ENCODE measurements around the gene PLEKHG4B.
"Not testable (repeated sequence)": the region's sequence is repeated elsewhere in the genome, so short reads cannot be mapped to it uniquely, and the experiment has no call there.

The PLEKHG4B gene

DNA sequence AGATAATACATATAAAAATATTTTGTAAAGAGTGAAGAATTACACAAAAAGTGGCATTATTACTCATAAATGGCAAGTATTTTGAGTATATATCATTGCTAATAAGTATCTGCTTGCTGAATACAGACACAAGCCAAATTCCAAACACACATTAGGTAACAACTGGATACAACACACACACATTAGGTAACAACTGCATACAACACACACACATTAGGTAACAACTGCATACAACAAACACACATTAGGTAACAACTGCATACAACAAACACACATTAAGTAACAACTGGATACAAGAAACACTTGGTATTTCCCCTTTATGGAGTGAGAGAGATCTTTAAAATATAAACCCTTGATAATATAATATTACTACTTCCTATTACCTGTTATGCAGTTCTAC lies 112.5 kb downstream of the PLEKHG4B start:
- no peak for DNase-seq
- no peaks in the 10 kb centered on the region for H3K27me3 Mint-ChIP-seq
- H3K36me3 Mint-ChIP-seq (ENCODE audit: insufficient read depth): peaks cover 38% of the 10 kb centered on the region
- no peak for ATAC-seq (replicated peaks)
- no peak overlapping the region for H3K27ac Mint-ChIP-seq
- no peak overlapping the region for H3K4me3 Mint-ChIP-seq
- no peaks in the 10 kb centered on the region for H3K9me3 Mint-ChIP-seq
- peaks cover 14 to 15% of the 10 kb centered on the region in 2 donors for H3K4me1 Mint-ChIP-seq (ENCODE audit: low read depth in 2 of 2)

- H3K4me1 Mint-ChIP-seq (ENCODE audit: low read depth in 2 of 2): peaks cover 20 to 21% of the 10 kb centered on the region in 2 donors
- H3K36me3 Mint-ChIP-seq (ENCODE audit: insufficient read depth): peaks cover 38% of the 10 kb centered on the region
- DNase-seq (no peak), ATAC-seq (replicated peaks) (no peak)
- H3K4me3 Mint-ChIP-seq: no peak overlapping the region
- no peak overlapping the region for H3K27ac Mint-ChIP-seq
- H3K9me3 Mint-ChIP-seq: no peaks in the 10 kb centered on the region
- no peaks in the 10 kb centered on the region for H3K27me3 Mint-ChIP-seq
Observed at GRCh38 chr5:204966-205670, 113.2 kb downstream of the PLEKHG4B start.

DNA sequence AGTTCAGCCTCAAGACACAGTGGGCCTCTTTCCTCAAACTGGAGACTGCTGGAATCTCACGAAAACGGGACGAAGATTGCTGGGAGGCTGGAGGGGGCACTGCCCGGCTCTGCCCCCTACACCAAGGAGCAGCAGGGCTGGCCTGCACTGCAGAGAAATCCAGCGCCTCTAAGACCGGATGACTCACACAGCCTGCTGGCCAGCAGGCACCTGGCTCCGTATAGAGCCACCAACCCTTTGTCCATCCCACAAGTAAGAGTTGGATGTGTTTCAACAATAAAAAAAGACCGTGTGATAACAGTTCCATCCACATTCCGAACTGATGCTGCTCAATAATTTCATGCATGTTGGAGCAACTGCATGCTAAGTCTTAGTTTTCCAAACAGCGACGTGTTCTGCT lies 114.4 kb downstream of the PLEKHG4B start:
- DNase-seq (no peak), ATAC-seq (replicated peaks) (no peak)
- no peak overlapping the region for H3K4me3 Mint-ChIP-seq
- peaks cover 22 to 25% of the 10 kb centered on the region in 2 donors for H3K4me1 Mint-ChIP-seq (ENCODE audit: low read depth in 2 of 2)
- H3K36me3 Mint-ChIP-seq (ENCODE audit: insufficient read depth): peaks cover 38% of the 10 kb centered on the region
- no peaks in the 10 kb centered on the region for H3K27me3 Mint-ChIP-seq
- no peak overlapping the region for H3K27ac Mint-ChIP-seq
- no peaks in the 10 kb centered on the region for H3K9me3 Mint-ChIP-seq

DNA sequence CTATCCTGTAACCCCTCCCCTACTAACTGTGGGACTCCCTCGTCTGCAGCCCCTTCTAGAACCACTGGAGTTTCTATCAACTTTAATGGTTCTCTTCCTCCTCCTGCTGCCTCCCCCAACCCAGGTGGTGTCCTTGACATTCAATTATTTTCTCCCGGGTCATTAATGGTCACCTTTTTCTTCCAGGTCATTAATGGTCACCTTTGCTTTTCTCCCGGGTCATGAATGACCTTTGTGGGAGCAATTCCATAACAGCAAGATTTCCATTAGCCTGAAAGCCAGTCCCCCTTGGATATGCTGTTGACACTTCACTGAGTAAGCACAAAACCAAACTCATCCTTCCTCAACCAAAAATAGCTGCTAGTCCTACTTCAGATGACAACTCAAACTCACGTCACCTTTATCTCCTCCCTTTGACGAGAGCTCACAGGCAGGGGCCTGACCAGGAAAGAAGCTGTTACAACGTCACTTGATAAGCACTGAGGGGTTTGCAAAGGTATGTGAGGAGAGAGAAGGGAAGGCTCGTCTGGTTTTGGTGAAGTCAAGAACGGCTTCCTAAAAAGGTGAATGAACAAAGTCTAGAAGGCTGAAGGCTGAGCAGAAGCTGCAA lies 115.1 kb downstream of the PLEKHG4B start:
- ATAC-seq (replicated peaks) (no peak), DNase-seq (no peak)
- Mint-ChIP-seq H3K4me1 (ENCODE audit: low read depth in 2 of 2) (peaks cover 22 to 25% of the 10 kb centered on the region in 2 donors), H3K4me3 (no peak overlapping the region), H3K27me3 (no peaks in the 10 kb centered on the region), H3K9me3 (no peaks in the 10 kb centered on the region), H3K27ac (peak overlapping the region in 1 of 2 donors; percentile 53), H3K36me3 (ENCODE audit: insufficient read depth) (peaks cover 38% of the 10 kb centered on the region)

- peaks cover 22 to 25% of the 10 kb centered on the region in 2 donors for H3K4me1 Mint-ChIP-seq (ENCODE audit: low read depth in 2 of 2)
- no peaks in the 10 kb centered on the region for H3K9me3 Mint-ChIP-seq
- H3K27ac Mint-ChIP-seq: no peak overlapping the region
- H3K4me3 Mint-ChIP-seq: no peak overlapping the region
- DNase-seq (no peak), ATAC-seq (replicated peaks) (no peak)
- H3K27me3 Mint-ChIP-seq: no peaks in the 10 kb centered on the region
- peaks cover 36% of the 10 kb centered on the region for H3K36me3 Mint-ChIP-seq (ENCODE audit: insufficient read depth)
Observed at GRCh38 chr5:207599-207998, 115.6 kb downstream of the PLEKHG4B start.

DNA sequence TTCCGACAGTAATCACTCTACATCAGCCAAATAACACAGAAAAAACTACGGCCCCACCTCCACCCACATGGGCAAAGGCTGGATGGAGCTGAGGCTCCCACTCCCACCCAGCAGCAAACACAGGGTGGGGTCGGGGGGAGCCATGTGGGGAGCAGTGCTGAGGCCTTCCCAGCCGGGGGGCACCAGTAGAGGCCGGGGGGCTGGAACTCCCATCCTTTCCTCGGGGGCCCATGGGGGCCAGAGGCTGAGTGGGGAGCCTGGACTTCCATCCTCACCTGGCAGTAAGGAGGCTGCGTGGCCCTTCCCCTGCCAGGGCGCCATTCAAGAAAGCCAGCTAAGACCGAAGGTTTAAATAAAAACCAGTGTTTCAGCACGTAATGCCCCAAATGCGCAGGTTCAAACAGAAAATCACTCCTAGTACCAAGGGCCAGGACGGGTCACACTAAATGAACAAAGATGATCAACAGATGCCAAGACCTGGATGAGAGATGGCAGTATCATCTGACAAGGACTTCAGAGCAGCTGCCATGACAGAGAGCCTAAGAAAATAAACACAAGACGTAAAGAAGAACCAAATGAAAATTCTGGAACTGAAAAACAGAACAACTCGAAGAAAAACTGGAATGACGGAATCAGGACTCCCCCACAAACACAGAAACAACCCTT lies 116.6 kb downstream of the PLEKHG4B start:
- no peaks in the 10 kb centered on the region for H3K9me3 Mint-ChIP-seq
- H3K27ac Mint-ChIP-seq: peak overlapping the region in 1 of 2 donors; percentile 9
- peaks cover 22 to 25% of the 10 kb centered on the region in 2 donors for H3K4me1 Mint-ChIP-seq (ENCODE audit: low read depth in 2 of 2)
- H3K27me3 Mint-ChIP-seq: no peaks in the 10 kb centered on the region
- H3K36me3 Mint-ChIP-seq (ENCODE audit: insufficient read depth): peaks cover 31% of the 10 kb centered on the region
- DNase-seq (no peak), ATAC-seq (replicated peaks) (no peak)
- H3K4me3 Mint-ChIP-seq: no peak overlapping the region

GRCh38 chr5:213803-214395 lies 121.9 kb downstream of the PLEKHG4B start:
- H3K4me3 Mint-ChIP-seq: peak overlapping the region; percentile 5 to 28
- peak overlapping the region; percentile 51 to 77 for H3K27ac Mint-ChIP-seq
- H3K9me3 Mint-ChIP-seq: no peaks in the 10 kb centered on the region
- H3K4me1 Mint-ChIP-seq (ENCODE audit: low read depth in 2 of 2): peaks cover 32 to 33% of the 10 kb centered on the region in 2 donors
- H3K27me3 Mint-ChIP-seq: no peaks in the 10 kb centered on the region
- ATAC-seq (replicated peaks): no peak
- no peak for DNase-seq
- peaks cover 21% of the 10 kb centered on the region for H3K36me3 Mint-ChIP-seq (ENCODE audit: insufficient read depth)

DNA sequence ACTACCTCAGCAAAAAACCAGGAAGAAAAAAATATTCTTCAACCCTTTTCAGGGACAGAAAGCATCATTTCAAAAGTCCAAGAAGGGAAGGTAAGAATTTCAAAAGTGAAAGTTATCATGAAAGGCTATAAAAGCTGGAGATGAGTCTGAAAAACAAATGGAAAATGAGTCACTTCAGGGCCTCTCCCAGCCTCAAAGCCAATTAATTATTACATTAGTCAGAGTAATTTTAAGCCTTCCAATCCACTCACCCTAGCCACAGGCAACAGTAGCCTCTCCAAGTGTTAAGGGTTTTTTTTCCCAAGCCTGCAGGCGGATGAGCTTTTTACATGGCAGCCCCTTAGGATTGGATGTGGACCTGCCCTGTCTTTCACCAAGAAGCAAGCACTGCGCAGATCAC lies 123.3 kb downstream of the PLEKHG4B start:
- Mint-ChIP-seq H3K27ac (peak overlapping the region in 1 of 2 donors; percentile 77), H3K4me1 (ENCODE audit: low read depth in 2 of 2) (peaks cover 29 to 32% of the 10 kb centered on the region in 2 donors)

GRCh38 chr5:216076-216475 lies 124.1 kb downstream of the PLEKHG4B start:
- Mint-ChIP-seq H3K36me3 (ENCODE audit: insufficient read depth) (peaks cover 29% of the 10 kb centered on the region), H3K27ac (peak overlapping the region in 1 of 2 donors; percentile 67), H3K4me1 (ENCODE audit: low read depth in 2 of 2) (peaks cover 30 to 37% of the 10 kb centered on the region in 2 donors)
- not testable (repeated sequence) for H3K27me3 Mint-ChIP-seq; H3K9me3 Mint-ChIP-seq; H3K4me3 Mint-ChIP-seq; ATAC-seq (replicated peaks); DNase-seq

More for the DNA sequence above, 123.3 kb downstream of the PLEKHG4B start:
- H3K4me3 Mint-ChIP-seq; H3K9me3 Mint-ChIP-seq; ATAC-seq (replicated peaks); H3K27me3 Mint-ChIP-seq; DNase-seq: not testable (repeated sequence)
- H3K36me3 Mint-ChIP-seq (ENCODE audit: insufficient read depth): peaks cover 29% of the 10 kb centered on the region

GRCh38 chr5:217494-218456 lies 125.8 kb downstream of the PLEKHG4B start, which contains the start of the genes CCDC127 and SDHA:
CCDC127 (minus strand) TSS chr5:218153; CDS start chr5:216849, 1,304 bp downstream.
SDHA (plus strand) TSS chr5:218320; CDS start chr5:218356, 36 bp downstream.
- Mint-ChIP-seq H3K36me3 (ENCODE audit: insufficient read depth) (peaks cover 31% of the 10 kb centered on the region), H3K4me1 (ENCODE audit: low read depth in 2 of 2) (peaks cover 39 to 51% of the 10 kb centered on the region in 2 donors), H3K27ac (peak within 1 kb of the TSS; percentile 94 to 96), H3K4me3 (peak within 1 kb of the TSS; percentile 92)
- H3K27me3 Mint-ChIP-seq, H3K9me3 Mint-ChIP-seq: not testable (repeated sequence)
- DNase-seq (peak; percentile 98 to 99 (median 98)), ATAC-seq (replicated peaks) (peak; percentile 83)

GRCh38 chr5:218457-219291 lies 126.7 kb downstream of the PLEKHG4B start:
- Mint-ChIP-seq H3K36me3 (ENCODE audit: insufficient read depth) (peaks cover 31% of the 10 kb centered on the region), H3K4me1 (ENCODE audit: low read depth in 2 of 2) (peaks cover 46 to 58% of the 10 kb centered on the region in 2 donors), H3K27me3 (no peaks in the 10 kb centered on the region), H3K9me3 (no peaks in the 10 kb centered on the region), H3K4me3 (peak overlapping the region; percentile 92), H3K27ac (peak overlapping the region; percentile 94 to 96)
- peak; percentile 8 for ATAC-seq (replicated peaks)
- peak; percentile 6 to 23 (median 19) for DNase-seq

DNA sequence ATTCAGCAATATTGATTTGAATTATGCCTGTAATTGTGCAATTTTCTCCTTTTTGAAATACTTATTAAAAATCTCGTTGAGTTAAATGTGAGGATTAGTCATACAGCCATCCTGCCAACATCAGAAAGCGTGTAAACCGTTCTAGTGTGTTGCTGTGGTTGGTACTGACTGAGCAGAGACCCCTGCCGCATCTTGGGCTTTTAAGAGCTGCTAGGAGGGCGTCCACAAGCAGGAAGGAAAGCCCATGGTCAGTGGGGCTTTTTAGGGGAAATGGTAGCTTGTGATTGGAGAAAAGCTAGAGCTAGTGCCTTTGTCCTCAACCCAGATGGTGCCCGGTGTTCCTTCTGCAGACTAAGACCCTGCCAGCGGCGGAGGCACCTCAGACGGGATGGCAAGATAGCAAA lies 127.5 kb downstream of the PLEKHG4B start:
- H3K27ac Mint-ChIP-seq: peak overlapping the region; percentile 94 to 96
- peaks cover 41 to 50% of the 10 kb centered on the region in 2 donors for H3K4me1 Mint-ChIP-seq (ENCODE audit: low read depth in 2 of 2)
- peaks cover 36% of the 10 kb centered on the region for H3K36me3 Mint-ChIP-seq (ENCODE audit: insufficient read depth)
- no peaks in the 10 kb centered on the region for H3K27me3 Mint-ChIP-seq
- DNase-seq (peak in 2 of 3 experiments; percentile 3 to 12), ATAC-seq (replicated peaks) (peak; percentile 11)
- H3K9me3 Mint-ChIP-seq: no peaks in the 10 kb centered on the region
- peak overlapping the region; percentile 92 for H3K4me3 Mint-ChIP-seq

Measured in effector memory CD8-positive, alpha-beta T cell (primary cell).